ENCODE measurements around the gene ACTL9. TPM values are rescaled to one million over a fixed set of nuclear protein-coding genes. Genes with fewer than 3 reads are reported as not detected.

ACTL9 gene
- polyA plus RNA-seq, 3 donors: not detected

DNA sequence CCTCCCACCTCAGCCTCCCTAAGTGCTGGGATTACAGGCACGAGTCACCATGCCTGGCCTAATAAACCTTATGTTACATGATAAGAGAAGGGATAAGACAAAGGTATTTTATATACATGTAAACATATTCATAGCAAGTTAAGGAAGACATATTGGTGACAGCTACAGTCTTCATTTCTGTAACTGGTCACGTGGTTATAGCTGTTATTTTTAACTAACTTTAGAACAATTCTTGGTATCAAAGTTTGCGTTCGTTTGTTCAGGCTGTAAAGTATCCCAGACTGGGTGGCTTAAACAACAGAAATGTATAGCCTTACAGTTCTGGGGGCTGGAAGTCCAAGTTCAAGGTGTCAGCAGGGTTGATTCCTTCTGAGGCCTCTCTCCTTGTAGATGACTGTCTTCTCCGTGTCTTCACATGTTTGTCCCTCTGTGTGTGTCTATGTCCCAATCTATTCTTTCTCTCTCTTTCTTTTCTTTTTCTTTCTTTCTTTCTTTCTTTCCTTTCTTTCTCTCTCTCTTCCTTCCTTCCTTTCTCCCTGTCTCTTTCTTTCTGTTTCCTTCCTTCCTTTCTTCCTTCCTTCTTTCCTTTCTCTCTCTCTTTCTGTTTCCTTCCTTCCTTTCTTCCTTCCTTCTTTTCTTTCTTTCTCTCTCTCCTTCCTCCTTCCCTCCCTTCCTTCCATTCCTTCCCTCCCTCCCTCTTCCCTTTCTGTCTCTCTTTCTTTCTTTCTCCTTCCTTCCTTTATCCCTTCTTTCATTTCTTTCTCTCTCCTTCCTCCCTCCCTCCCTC, 7.6 kb downstream of the ACTL9 start:
- no peak overlapping the region for H3K27ac Mint-ChIP-seq
- no peaks in the 10 kb centered on the region for H3K4me1 ChIP-seq (ENCODE audit: control insufficient read depth in 1 of 2, insufficient read depth in 2 of 2, low read length in 2 of 2)
- H3K79me2 ChIP-seq (ENCODE audit: insufficient read depth, low read length): no peaks in the 10 kb centered on the region
- no peak overlapping the region for H3K9ac ChIP-seq (ENCODE audit: insufficient read depth, low read length, poor library complexity, severe bottlenecking)
- no peaks in the 10 kb centered on the region for H3K36me3 Mint-ChIP-seq
- DNase-seq: no peak
- peaks cover 0 to 4% (median 0%) of the 10 kb centered on the region in 7 donors for H3K9me3 Mint-ChIP-seq
- peaks cover 3 to 25% (median 6%) of the 10 kb centered on the region in 3 donors for H3K27me3 Mint-ChIP-seq (ENCODE audit: low read depth in 3 of 3)
- no peak for TF ChIP-seq CTCF (IDR thresholded peaks at IDR 0.05)
- no peak overlapping the region for H3K4me3 ChIP-seq (replicated peaks in 1 of 3; ENCODE audit: low read depth in 2 of 3, low read length in 3 of 3)
- H3K27me3 ChIP-seq (ENCODE audit: control insufficient read depth in 2 of 2, insufficient read depth in 2 of 2, low read length in 2 of 2): no peaks in the 10 kb centered on the region
- H3K9me3 ChIP-seq (replicated peaks in 1 of 2; ENCODE audit: control insufficient read depth in 1 of 2, insufficient read depth in 1 of 2, low read length in 2 of 2): no peaks in the 10 kb centered on the region
- no peaks in the 10 kb centered on the region for H4K20me1 ChIP-seq (ENCODE audit: insufficient read depth, low read length)
- H3K36me3 ChIP-seq (replicated peaks in 1 of 2; ENCODE audit: control insufficient read depth in 1 of 2, insufficient read depth in 2 of 2, low read length in 2 of 2): no peaks in the 10 kb centered on the region
- peaks cover 4% of the 10 kb centered on the region for H3K4me1 Mint-ChIP-seq
- intact Hi-C loops (cut with micrococcal nuclease): loop anchor here in 1 of 2 donors (10.0 kb wide), 1 partner anchor 76 kb away; the partner anchor contains the start of gene ADAMTS10
- H3K4me3 Mint-ChIP-seq: no peak overlapping the region
- no peak overlapping the region for H2AFZ ChIP-seq (ENCODE audit: insufficient read depth, low read depth, low read length, poor library complexity, severe bottlenecking)
- H3K27ac ChIP-seq (ENCODE audit: low read depth in 1 of 2, low read length in 2 of 2): no peak overlapping the region
- no peak overlapping the region for H3K4me2 ChIP-seq (replicated peaks; ENCODE audit: extremely low read depth, low read length, poor library complexity, severe bottlenecking)
- no CpG with 5 or more reads among the region's 5 CpGs for WGBS (ENCODE audit: insufficient coverage)

- Histone ChIP-seq H3K9me3 (replicated peaks in 1 of 2; ENCODE audit: control insufficient read depth in 1 of 2, insufficient read depth in 1 of 2, low read length in 2 of 2) (no peaks in the 10 kb centered on the region), H3K27ac (ENCODE audit: low read depth in 1 of 2, low read length in 2 of 2) (no peak overlapping the region), H3K36me3 (replicated peaks in 1 of 2; ENCODE audit: control insufficient read depth in 1 of 2, insufficient read depth in 2 of 2, low read length in 2 of 2) (no peaks in the 10 kb centered on the region), H3K9ac (ENCODE audit: insufficient read depth, low read length, poor library complexity, severe bottlenecking) (no peak overlapping the region), H3K27me3 (ENCODE audit: control insufficient read depth in 2 of 2, insufficient read depth in 2 of 2, low read length in 2 of 2) (no peaks in the 10 kb centered on the region), H3K4me3 (replicated peaks in 1 of 3; ENCODE audit: low read depth in 2 of 3, low read length in 3 of 3) (no peak overlapping the region), H3K79me2 (ENCODE audit: insufficient read depth, low read length) (no peaks in the 10 kb centered on the region), H4K20me1 (ENCODE audit: insufficient read depth, low read length) (no peaks in the 10 kb centered on the region), H3K4me1 (ENCODE audit: control insufficient read depth in 1 of 2, insufficient read depth in 2 of 2, low read length in 2 of 2) (no peaks in the 10 kb centered on the region), H3K4me2 (replicated peaks; ENCODE audit: extremely low read depth, low read length, poor library complexity, severe bottlenecking) (no peak overlapping the region), H2AFZ (ENCODE audit: insufficient read depth, low read depth, low read length, poor library complexity, severe bottlenecking) (no peak overlapping the region)
- intact Hi-C loops (cut with micrococcal nuclease): no loop called here
- WGBS (ENCODE audit: insufficient coverage): 100% methylated on average over 2 of the region's 15 CpGs
- Mint-ChIP-seq H3K9me3 (peaks cover 0 to 4% (median 0%) of the 10 kb centered on the region in 7 donors), H3K36me3 (no peaks in the 10 kb centered on the region), H3K4me1 (peaks cover 2% of the 10 kb centered on the region), H3K27ac (no peak overlapping the region), H3K4me3 (no peak overlapping the region), H3K27me3 (ENCODE audit: low read depth in 3 of 3) (peaks cover 4 to 25% (median 5%) of the 10 kb centered on the region in 3 donors)
- no peak for DNase-seq
- no peak for TF ChIP-seq CTCF (IDR thresholded peaks at IDR 0.05)
Measured at GRCh38 chr19:8688930-8689329, 9.7 kb downstream of the ACTL9 start.

Measured in CD14-positive monocyte (primary cell).